ENCODE measurements around the gene ADAMTSL5.

ADAMTSL5 gene

DNA sequence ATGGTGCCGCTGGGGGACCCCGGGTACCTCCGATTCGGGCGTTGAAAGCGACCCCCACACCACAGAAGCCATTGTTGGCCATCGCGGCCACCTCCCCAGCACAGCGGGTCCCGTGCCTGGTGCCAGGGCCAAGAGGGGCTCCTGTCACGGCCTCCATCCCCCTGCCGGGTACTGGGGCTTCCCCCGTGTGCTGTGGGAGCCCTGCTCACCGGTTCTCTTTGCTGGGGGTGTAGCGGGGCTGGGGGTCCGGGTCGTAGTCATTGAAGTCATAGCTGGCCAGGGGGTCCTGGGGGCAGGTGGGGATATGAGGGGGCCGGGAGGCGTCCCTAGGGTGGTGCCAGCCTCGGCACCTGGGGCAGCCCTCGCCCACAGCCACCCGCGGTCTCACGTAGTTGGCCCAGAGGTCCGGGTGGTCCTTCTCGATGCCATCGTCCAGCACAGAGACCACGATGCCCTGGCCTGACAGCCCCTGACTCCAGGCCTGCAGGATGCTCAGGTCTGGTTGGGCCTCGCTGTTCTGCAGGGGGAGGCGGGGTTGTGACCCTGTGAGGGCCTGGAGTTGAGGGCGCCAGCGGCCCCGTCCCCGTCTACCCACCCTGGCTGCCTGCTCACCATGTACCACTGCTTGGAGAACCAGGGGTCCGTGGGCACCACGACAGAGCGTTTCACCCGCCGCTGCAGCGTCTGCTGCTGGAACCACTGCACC, 25.1 kb downstream of the ADAMTSL5 start:
- TF ChIP-seq CTCF (IDR thresholded peaks at IDR 0.05; ENCODE audit: insufficient read depth, low read depth, low read length, missing control alignments), result no peak
- no peak for DNase-seq (ENCODE audit: low read depth)
- H3K4me3 ChIP-seq (ENCODE audit: low read depth, low read length), result no peak overlapping the region

DNA sequence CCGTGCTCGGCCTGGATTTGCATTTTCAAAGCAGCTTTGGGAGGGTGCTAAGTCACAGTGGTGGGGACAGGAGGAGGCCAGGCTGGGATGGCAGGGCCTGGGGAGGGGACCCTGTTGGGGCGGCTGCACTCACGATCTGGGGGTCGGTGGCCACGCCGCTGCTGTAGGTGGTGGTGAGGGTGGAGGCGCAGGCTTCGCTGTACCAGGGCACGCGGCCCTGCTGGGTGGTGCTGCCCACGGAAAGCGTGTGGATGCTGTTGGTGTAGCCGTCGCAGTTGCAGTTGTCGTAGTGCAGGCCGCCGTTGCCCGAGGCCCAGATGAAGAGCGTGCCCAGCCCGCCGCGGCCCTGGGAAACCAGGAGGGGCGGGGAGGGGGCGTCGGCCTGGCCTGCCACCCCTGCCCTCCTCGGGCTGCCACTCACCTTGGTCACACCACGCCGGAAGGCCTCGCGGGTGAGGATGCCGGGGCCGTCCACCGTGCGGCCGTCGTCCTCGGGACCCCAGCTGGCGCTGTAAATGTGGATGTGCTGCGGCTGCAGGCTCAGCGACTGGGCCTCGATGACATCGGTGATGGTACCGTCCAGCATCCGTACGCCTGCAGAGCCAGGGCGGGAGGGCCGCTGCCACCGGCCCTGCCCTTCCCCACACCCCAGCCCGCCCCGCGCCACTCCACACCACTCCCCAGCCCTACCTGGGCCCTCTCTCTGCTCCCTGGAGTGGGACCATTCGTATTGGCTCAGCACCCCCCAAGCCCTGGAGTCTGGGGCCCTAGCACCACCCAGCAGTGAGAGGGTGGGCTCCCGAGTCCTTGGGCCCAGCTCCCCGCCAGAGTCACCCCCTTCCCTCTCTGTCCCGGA, 25.9 kb downstream of the ADAMTSL5 start:
- H3K4me3 ChIP-seq (ENCODE audit: low read depth, low read length), result no peak overlapping the region
- no peak for TF ChIP-seq CTCF (IDR thresholded peaks at IDR 0.05; ENCODE audit: insufficient read depth, low read depth, low read length, missing control alignments)
- DNase-seq (ENCODE audit: low read depth), result no peak

DNA sequence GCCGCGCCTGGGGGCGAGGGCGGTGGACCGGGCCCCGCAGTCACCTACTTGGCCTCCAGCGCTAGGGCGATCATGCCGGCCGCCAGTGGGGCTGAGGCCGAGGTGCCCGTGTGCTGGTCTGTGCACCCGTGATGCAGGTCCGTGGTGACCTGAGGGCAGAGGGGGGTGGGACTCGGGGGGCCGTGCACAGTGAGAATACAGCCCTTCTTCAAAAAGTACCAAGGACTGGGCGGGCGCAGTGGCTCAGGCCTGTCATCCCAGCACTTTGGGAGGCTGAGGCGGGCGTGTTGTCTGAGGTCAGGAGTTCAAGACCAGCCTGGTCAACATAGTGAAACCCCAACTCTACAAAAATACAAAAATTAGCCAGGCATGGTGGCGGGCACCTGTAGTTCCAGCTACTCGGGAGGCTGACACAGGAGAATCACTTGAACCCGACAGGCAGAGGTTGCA, 28.8 kb downstream of the ADAMTSL5 start:
- no peak overlapping the region for H3K4me3 ChIP-seq (ENCODE audit: low read depth, low read length)
- no peak for TF ChIP-seq CTCF (IDR thresholded peaks at IDR 0.05; ENCODE audit: insufficient read depth, low read depth, low read length, missing control alignments)
- no peak for DNase-seq (ENCODE audit: low read depth)

- TF ChIP-seq CTCF (IDR thresholded peaks at IDR 0.05; ENCODE audit: insufficient read depth, low read depth, low read length, missing control alignments), result no peak
- no peak overlapping the region for H3K4me3 ChIP-seq (ENCODE audit: low read depth, low read length)
- DNase-seq (ENCODE audit: low read depth), result no peak
Measured at GRCh38 chr19:1483131-1483978, 29.5 kb downstream of the ADAMTSL5 start.

GRCh38 chr19:1482361-1483130, 30.3 kb downstream of the ADAMTSL5 start:
- no peak for DNase-seq (ENCODE audit: low read depth)
- TF ChIP-seq CTCF (IDR thresholded peaks at IDR 0.05; ENCODE audit: insufficient read depth, low read depth, low read length, missing control alignments), result no peak
- no peak overlapping the region for H3K4me3 ChIP-seq (ENCODE audit: low read depth, low read length)

DNA sequence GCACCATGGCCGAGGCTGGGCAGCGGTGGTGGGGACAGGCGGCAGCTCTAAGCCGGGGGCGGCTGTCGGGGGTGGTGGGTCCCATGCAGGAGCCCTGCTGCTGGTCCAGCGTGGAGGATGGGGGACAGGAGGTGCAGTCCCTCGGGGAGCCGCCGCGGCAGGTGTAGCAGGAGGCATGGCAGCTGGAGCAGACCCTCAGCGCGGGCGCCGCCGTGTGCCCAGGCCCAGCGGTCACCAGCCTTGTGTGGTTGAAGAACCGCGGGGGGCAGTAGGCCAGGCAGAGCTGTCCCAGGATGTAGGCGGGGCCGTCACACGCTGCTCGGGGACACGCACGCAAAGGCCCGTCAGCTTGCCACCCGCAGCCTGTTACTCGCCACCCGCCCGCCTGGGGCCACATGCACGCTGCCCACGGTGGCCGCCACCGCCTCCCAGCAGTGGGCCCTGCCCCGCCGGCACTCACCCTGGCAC, 30.9 kb downstream of the ADAMTSL5 start:
- DNase-seq (ENCODE audit: low read depth), result no peak
- TF ChIP-seq CTCF (IDR thresholded peaks at IDR 0.05; ENCODE audit: insufficient read depth, low read depth, low read length, missing control alignments), result no peak
- H3K4me3 ChIP-seq (ENCODE audit: low read depth, low read length), result no peak overlapping the region
